ENCODE measurements around the gene FAM107A. TPM values are rescaled to one million over a fixed set of nuclear protein-coding genes. Genes with fewer than 3 reads are reported as not detected.

The FAM107A gene
- total RNA-seq, 2 donors from 2014 or later, result 76.5 to 80.7 TPM

- no peak for TF ChIP-seq CTCF (IDR thresholded peaks at IDR 0.05)
- Histone ChIP-seq H3K9me3 (no peaks in the 10 kb centered on the region), H3K36me3 (no peaks in the 10 kb centered on the region), H3K4me1 (peaks cover 0 to 17% of the 10 kb centered on the region in 2 donors), H3K27me3 (no peaks in the 10 kb centered on the region), H3K27ac (peak overlapping the region; percentile 80 to 83), H3K4me3 (peak overlapping the region; percentile 35 to 49)
- DNase-seq (ENCODE audit: low spot score), result no peak
These were observed 475 bp downstream of the FAM107A start for GRCh38 chr3:58576716-58577115.

- no peaks in the 10 kb centered on the region for H3K36me3 ChIP-seq
- no peaks in the 10 kb centered on the region for H3K27me3 ChIP-seq
- no peaks in the 10 kb centered on the region for H3K9me3 ChIP-seq
- TF ChIP-seq CTCF (IDR thresholded peaks at IDR 0.05), result no peak
- no peak for DNase-seq (ENCODE audit: low spot score)
- peak overlapping the region; percentile 80 to 83 for H3K27ac ChIP-seq
- H3K4me1 ChIP-seq, result peaks cover 0 to 17% of the 10 kb centered on the region in 2 donors
- H3K4me3 ChIP-seq, result peak overlapping the region; percentile 35 to 49
These were observed 1.1 kb downstream of the FAM107A start for GRCh38 chr3:58575971-58576652.

- Histone ChIP-seq H3K36me3 (no peaks in the 10 kb centered on the region), H3K4me3 (peak overlapping the region; percentile 35 to 49), H3K27me3 (no peaks in the 10 kb centered on the region), H3K9me3 (no peaks in the 10 kb centered on the region), H3K4me1 (peaks cover 0 to 17% of the 10 kb centered on the region in 2 donors), H3K27ac (peak overlapping the region; percentile 80 to 83)
- no peak for DNase-seq (ENCODE audit: low spot score)
- TF ChIP-seq CTCF (IDR thresholded peaks at IDR 0.05), result no peak
These were observed 2.5 kb downstream of the FAM107A start for GRCh38 chr3:58574682-58575081.

GRCh38 chr3:58574106-58574505, 3.1 kb downstream of the FAM107A start:
- H3K27ac ChIP-seq, result peak overlapping the region; percentile 80 to 83
- H3K4me1 ChIP-seq, result peaks cover 0 to 19% of the 10 kb centered on the region in 2 donors
- H3K9me3 ChIP-seq, result no peaks in the 10 kb centered on the region
- no peaks in the 10 kb centered on the region for H3K27me3 ChIP-seq
- H3K4me3 ChIP-seq, result peak overlapping the region in 1 of 2 donors; percentile 49
- no peaks in the 10 kb centered on the region for H3K36me3 ChIP-seq
- DNase-seq (ENCODE audit: low spot score), result no peak
- TF ChIP-seq CTCF (IDR thresholded peaks at IDR 0.05), result no peak

GRCh38 chr3:58573640-58574039, 3.6 kb downstream of the FAM107A start:
- Histone ChIP-seq H3K27ac (peak overlapping the region; percentile 80 to 83), H3K27me3 (no peaks in the 10 kb centered on the region), H3K4me3 (peak overlapping the region in 1 of 2 donors; percentile 49), H3K9me3 (no peaks in the 10 kb centered on the region), H3K4me1 (peaks cover 0 to 24% of the 10 kb centered on the region in 2 donors), H3K36me3 (no peaks in the 10 kb centered on the region)
- TF ChIP-seq CTCF (IDR thresholded peaks at IDR 0.05), result no peak
- no peak for DNase-seq (ENCODE audit: low spot score)

Measured in right atrium auricular region (tissue), 2 donors.